CD4-positive, CD25-positive, alpha-beta regulatory T cell (primary cell): ENCODE data around the gene SRSF7. TPM values are rescaled to one million over a fixed set of nuclear protein-coding genes. Genes with fewer than 3 reads are reported as not detected.

Source experiments
- ATAC-seq, 2 donors: fragments of 150-1000 bp; cut with Tn5 transposase; one replicate each; pipeline ENCODE4 v1.10.0; 2021; ENCODE audit warnings: low read depth in 2 of 2, moderate number of reproducible peaks in 2 of 2, moderate library complexity in 1 of 2
- DNase-seq, 3 donors: peaks; one replicate each; pipeline versions ENCODE4 v3.0.0 to v3.0.0-alpha.2; 2012 to 2022; ENCODE audit warnings: mixed read lengths in 1 of 3
- H3K27ac ChIP-seq: one replicate; pipeline ENCODE4 v1.7.0; 2013; ENCODE audit warnings: mild to moderate bottlenecking, low read length; ENCODE audit not compliant: insufficient read depth, poor library complexity, severe bottlenecking
- H3K27me3 ChIP-seq: one replicate; pipeline ENCODE4 v1.7.0; 2013; ENCODE audit warnings: low read length; ENCODE audit not compliant: control insufficient read depth, insufficient read depth
- H3K36me3 ChIP-seq: one replicate; pipeline ENCODE4 v1.7.0; 2013; ENCODE audit warnings: mild to moderate bottlenecking, low read length, moderate library complexity; ENCODE audit not compliant: control insufficient read depth, insufficient read depth
- H3K4me1 ChIP-seq: 2 replicates; pipeline ENCODE4 v1.7.0; 2013; ENCODE audit warnings: mild to moderate bottlenecking, low read length; ENCODE audit not compliant: insufficient read depth, control insufficient read depth, poor library complexity, severe bottlenecking
- H3K4me3 ChIP-seq: one replicate; pipeline ENCODE4 v1.7.0; 2013; ENCODE audit warnings: low read depth, mild to moderate bottlenecking, low read length, moderate library complexity
- H3K9me3 ChIP-seq, 2 experiments: 1 replicate in 1 of 2; 2 replicates in 1 of 2; pipeline ENCODE4 v1.7.0; 2013; ENCODE audit warnings: low read length in 2 of 2, mild to moderate bottlenecking in 1 of 2, moderate library complexity in 1 of 2; ENCODE audit not compliant: control insufficient read depth in 2 of 2
- H3K27ac Mint-ChIP-seq, 3 donors: one replicate each; pipeline ENCODE4 v1.8.0; 2020 to 2022; ENCODE audit warnings: mild to moderate bottlenecking in 3 of 3, mixed read lengths in 3 of 3, moderate library complexity in 2 of 3
- H3K27me3 Mint-ChIP-seq: one replicate; pipeline ENCODE4 v1.8.0; 2022; ENCODE audit warnings: mild to moderate bottlenecking, mixed read lengths
- H3K36me3 Mint-ChIP-seq: one replicate; pipeline ENCODE4 v1.8.0; 2020; ENCODE audit warnings: mixed read lengths
- H3K4me1 Mint-ChIP-seq, 4 donors: one replicate each; pipeline ENCODE4 v1.8.0; 2020 to 2022; ENCODE audit warnings: mixed read lengths in 4 of 4, mild to moderate bottlenecking in 1 of 4
- H3K4me3 Mint-ChIP-seq, 4 donors: one replicate each; pipeline ENCODE4 v1.8.0; 2020 to 2022; ENCODE audit warnings: mild to moderate bottlenecking in 4 of 4, mixed read lengths in 4 of 4, moderate library complexity in 3 of 4
- H3K9me3 Mint-ChIP-seq, 7 donors: one replicate each; pipeline ENCODE4 v1.8.0; 2020 to 2022; ENCODE audit warnings: mixed read lengths in 7 of 7, mild to moderate bottlenecking in 3 of 7, moderate library complexity in 2 of 7
- polyA plus RNA-seq, 4 donors: library from polyadenylated mRNA; unstranded; fragments of 300-500 nt; fragmentation: Illumina TruSeq; gene quantifications; one replicate each; pipeline ENCODE4 v1.2.3, GENCODE V29; 2021
- total RNA-seq: library from RNA; stranded (reverse); gene quantifications from one replicate; pipeline ENCODE4 v1.2.3, GENCODE V29; 2022

Gene SRSF7
- total and polyA plus RNA-seq, 5 donors from 2014 or later = 186 to 584 (median 212) TPM

DNA sequence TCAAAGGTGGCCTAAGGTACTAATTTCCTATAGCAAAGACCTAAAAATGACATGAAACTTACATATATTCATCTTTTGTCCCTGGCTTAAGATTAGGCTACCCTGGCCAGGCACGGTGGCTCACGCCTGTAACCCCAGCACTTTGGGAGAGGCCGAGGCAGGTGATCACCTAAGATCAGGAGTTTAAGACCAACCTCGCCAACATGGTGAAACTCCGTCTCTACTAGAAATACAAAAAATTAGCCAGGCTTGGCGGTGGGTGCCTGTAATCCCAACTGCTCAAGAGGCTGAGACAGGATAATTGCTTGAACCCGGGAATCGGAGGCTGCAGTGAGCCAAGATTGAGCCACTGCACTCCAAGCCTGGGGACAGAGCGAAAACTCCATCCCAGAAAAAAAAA, 5.9 kb downstream of the SRSF7 start:
- H3K4me1 Mint-ChIP-seq = peaks cover 34 to 88% (median 68%) of the 10 kb centered on the region in 4 donors
- peaks cover 66% of the 10 kb centered on the region for H3K36me3 Mint-ChIP-seq
- no peaks in the 10 kb centered on the region for H3K9me3 Mint-ChIP-seq
- peak overlapping the region; percentile 43 to 99 (median 70) for H3K4me3 Mint-ChIP-seq
- H3K9me3 ChIP-seq = no peaks in the 10 kb centered on the region
- no peaks in the 10 kb centered on the region for H3K27me3 Mint-ChIP-seq
- DNase-seq = no peak
- H3K4me3 ChIP-seq = peak overlapping the region; percentile 94
- ATAC-seq = no peak
- H3K27me3 ChIP-seq = no peaks in the 10 kb centered on the region
- peak overlapping the region; percentile 30 for H3K27ac ChIP-seq
- H3K27ac Mint-ChIP-seq = peak overlapping the region in 1 of 3 donors; percentile 99
- peaks cover 80% of the 10 kb centered on the region for H3K36me3 ChIP-seq
- peaks cover 72% of the 10 kb centered on the region for H3K4me1 ChIP-seq

DNA sequence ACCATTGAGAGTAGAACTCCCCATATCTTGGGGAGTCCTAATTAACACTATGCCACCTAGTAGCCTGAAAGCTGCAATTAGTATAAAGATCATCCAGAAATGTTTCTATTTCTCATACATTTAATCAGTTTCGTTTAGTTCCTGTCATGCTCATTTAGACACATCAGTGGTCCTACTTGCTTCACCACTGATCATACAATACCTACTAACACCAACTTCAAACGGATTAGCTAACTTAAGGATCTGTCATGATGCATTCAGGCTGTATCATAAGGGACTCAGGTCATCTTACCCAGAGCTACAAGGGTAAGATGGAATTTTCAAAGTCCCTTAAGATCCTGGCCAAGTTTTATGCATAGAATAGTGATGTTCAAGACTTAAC, 6.8 kb downstream of the SRSF7 start:
- Histone ChIP-seq H3K4me3 (peak overlapping the region; percentile 94), H3K4me1 (peaks cover 63% of the 10 kb centered on the region), H3K27ac (peak overlapping the region; percentile 30), H3K36me3 (peaks cover 76% of the 10 kb centered on the region), H3K9me3 (no peaks in the 10 kb centered on the region), H3K27me3 (no peaks in the 10 kb centered on the region)
- H3K4me1 Mint-ChIP-seq = peaks cover 28 to 90% (median 66%) of the 10 kb centered on the region in 4 donors
- peak; percentile 7 to 13 for ATAC-seq
- peaks cover 58% of the 10 kb centered on the region for H3K36me3 Mint-ChIP-seq
- H3K27ac Mint-ChIP-seq = peak overlapping the region in 1 of 3 donors; percentile 8
- H3K9me3 Mint-ChIP-seq = no peaks in the 10 kb centered on the region
- no peak for DNase-seq
- H3K27me3 Mint-ChIP-seq = no peaks in the 10 kb centered on the region
- peak overlapping the region in 3 of 4 donors; percentile 0 to 47 (median 19) for H3K4me3 Mint-ChIP-seq

DNA sequence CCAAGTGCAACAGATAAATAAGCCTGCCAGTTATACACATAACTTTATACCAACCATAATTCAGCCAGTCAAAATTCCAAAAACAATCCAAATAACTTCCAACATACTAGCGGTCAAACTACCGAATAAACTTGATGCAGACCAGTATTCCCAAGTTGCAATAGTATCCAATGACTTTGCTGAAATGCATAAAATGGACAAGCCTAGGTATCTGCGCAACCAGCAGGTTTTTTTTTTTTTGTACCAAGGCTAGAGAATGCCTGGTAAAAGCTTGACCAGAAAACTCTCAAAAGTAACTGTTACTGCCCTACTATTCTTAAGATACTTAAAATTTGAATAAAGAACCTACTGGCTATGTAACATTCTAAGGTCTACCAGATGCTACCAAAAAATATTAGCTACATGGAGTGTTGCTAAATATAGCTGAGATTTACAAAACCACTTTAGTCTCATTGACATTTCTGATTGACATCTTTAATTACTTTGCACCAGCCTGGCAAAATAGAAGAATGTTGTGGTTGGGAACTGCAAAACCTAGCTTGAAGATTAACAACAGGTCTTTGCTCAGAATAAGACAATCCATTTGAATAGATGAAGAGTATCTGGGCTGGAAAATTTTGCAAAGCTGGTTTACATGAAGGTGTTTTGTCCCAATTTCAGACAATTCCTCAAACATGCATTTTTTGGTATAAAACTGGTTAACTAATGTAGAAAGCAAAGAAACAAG, 7.3 kb downstream of the SRSF7 start:
- no peaks in the 10 kb centered on the region for H3K9me3 Mint-ChIP-seq
- H3K27me3 Mint-ChIP-seq = no peaks in the 10 kb centered on the region
- ATAC-seq (no peak), DNase-seq (no peak)
- Histone ChIP-seq H3K27ac (peak overlapping the region; percentile 39), H3K27me3 (no peaks in the 10 kb centered on the region), H3K4me1 (peaks cover 58% of the 10 kb centered on the region), H3K9me3 (no peaks in the 10 kb centered on the region), H3K36me3 (peaks cover 70% of the 10 kb centered on the region), H3K4me3 (peak overlapping the region; percentile 94)
- no peak overlapping the region for H3K27ac Mint-ChIP-seq
- peak overlapping the region in 3 of 4 donors; percentile 0 to 33 (median 4) for H3K4me3 Mint-ChIP-seq
- peaks cover 27 to 91% (median 65%) of the 10 kb centered on the region in 4 donors for H3K4me1 Mint-ChIP-seq
- H3K36me3 Mint-ChIP-seq = peaks cover 56% of the 10 kb centered on the region

DNA sequence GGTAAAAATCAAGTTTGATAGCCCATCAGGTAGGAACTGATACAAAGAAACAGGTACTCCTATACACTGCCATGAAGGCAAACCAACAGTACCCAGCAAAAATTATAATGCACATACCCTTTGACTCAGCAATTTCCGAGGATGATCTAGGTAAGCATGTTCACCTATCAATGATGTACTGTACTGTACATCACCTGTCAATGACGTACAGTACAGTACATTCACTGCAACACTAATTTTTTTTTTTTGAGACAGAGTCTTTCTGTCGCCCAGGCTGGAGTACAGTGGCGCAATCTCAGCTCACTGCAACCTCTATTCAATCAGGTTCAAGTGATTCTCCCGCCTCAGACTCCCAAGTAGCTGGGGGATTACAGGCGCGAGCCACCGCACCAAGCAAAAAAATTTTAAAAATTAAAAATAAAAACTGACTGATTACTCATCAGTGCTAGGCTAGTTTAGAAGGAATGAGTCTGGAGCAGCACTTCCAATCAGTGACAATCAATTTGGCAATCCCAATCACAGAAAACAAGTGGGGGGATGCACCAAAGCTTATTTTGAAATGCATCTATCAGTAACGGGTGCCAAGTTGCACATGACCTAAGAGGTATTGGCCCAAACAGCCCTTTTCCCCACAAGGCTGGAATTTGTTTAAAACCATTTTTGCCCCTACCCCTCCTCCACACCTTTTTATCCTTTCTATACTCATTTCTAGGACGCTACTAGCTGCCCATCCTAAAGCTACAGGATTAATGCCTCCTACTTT, 8.2 kb downstream of the SRSF7 start:
- H3K27ac Mint-ChIP-seq = peak overlapping the region in 1 of 3 donors; percentile 45
- Histone ChIP-seq H3K27ac (peak overlapping the region; percentile 39), H3K36me3 (peaks cover 62% of the 10 kb centered on the region), H3K27me3 (no peaks in the 10 kb centered on the region), H3K4me3 (no peak overlapping the region), H3K4me1 (peaks cover 49% of the 10 kb centered on the region), H3K9me3 (no peaks in the 10 kb centered on the region)
- H3K4me1 Mint-ChIP-seq = peaks cover 31 to 88% (median 57%) of the 10 kb centered on the region in 4 donors
- ATAC-seq (peak; percentile 6 to 19), DNase-seq (no peak)
- peaks cover 49% of the 10 kb centered on the region for H3K36me3 Mint-ChIP-seq
- no peaks in the 10 kb centered on the region for H3K27me3 Mint-ChIP-seq
- no peaks in the 10 kb centered on the region for H3K9me3 Mint-ChIP-seq
- peak overlapping the region in 1 of 4 donors; percentile 0 for H3K4me3 Mint-ChIP-seq

DNA sequence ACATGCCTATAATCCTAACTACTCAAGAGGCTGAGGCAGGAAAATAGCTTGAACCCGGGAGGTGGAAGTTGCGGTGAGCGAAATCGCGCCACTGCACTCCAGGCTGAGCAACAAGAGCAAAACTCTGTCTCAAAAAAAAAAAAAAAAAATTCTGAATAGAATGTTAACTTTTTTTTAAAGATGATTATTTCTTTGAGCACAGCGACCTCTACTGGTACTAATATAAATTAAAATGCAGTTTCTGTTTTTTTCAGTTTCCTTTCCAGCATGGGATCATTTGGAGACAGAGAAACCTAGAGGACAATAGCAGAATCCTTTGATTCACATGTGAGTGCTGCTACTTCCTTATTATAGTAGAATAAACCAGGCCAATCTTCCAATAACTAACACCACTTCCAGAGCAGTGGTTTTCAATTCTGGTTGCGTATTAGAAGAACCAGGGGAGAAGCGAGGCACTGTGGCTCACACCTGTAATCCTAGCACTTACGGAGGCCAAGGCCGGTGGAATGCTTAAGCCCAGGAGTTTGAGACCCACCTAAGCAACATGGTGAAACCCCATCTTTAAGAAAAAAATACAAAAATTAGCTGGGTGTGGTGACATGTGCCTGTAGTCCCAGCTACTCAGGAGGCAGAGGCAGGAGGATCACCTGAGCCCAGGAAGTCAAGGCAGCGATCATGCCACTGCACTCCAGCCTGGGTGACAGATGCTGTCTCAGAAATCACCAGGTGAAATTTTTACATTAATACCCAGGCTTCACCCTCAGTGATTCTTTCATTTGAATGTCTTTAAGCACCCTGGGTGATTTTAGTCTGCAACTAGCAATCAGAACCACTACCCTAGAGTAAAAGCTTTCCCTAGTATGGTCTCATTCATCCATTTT, 10.1 kb downstream of the SRSF7 start:
- peak overlapping the region; percentile 51 to 64 (median 58) for H3K27ac Mint-ChIP-seq
- peak overlapping the region in 3 of 4 donors; percentile 13 to 24 (median 19) for H3K4me3 Mint-ChIP-seq
- Histone ChIP-seq H3K27me3 (no peaks in the 10 kb centered on the region), H3K9me3 (no peaks in the 10 kb centered on the region), H3K36me3 (peaks cover 49% of the 10 kb centered on the region), H3K4me1 (peaks cover 30% of the 10 kb centered on the region), H3K27ac (peak overlapping the region; percentile 47), H3K4me3 (no peak overlapping the region)
- no peaks in the 10 kb centered on the region for H3K9me3 Mint-ChIP-seq
- H3K27me3 Mint-ChIP-seq = no peaks in the 10 kb centered on the region
- H3K4me1 Mint-ChIP-seq = peaks cover 16 to 71% (median 41%) of the 10 kb centered on the region in 4 donors
- DNase-seq = peak in 2 of 3 donors; percentile 54 to 69
- ATAC-seq = peak; percentile 6 to 43
- H3K36me3 Mint-ChIP-seq = peaks cover 35% of the 10 kb centered on the region

DNA sequence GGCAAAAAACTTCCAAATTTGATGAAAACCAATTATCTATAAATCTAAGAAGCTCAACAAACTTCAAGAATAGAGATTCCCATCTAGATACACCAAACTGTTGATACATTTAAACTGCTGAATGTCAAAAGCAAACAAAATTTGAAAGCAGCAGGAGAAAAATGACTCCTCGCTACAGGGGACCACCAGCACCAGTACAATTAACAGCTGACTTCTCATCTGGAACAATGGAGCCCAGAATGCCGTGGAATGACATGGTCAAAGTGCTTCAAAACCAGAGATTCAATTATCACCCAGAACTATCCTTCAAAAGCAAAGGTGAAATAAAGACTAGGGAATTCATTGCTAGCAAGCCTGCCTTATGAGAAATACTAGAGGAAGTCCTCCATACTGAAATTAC, 11.6 kb downstream of the SRSF7 start:
- Histone ChIP-seq H3K4me3 (no peak overlapping the region), H3K27me3 (no peaks in the 10 kb centered on the region), H3K27ac (no peak overlapping the region), H3K36me3 (peaks cover 41% of the 10 kb centered on the region), H3K4me1 (peaks cover 15% of the 10 kb centered on the region), H3K9me3 (no peaks in the 10 kb centered on the region)
- H3K27me3 Mint-ChIP-seq = no peaks in the 10 kb centered on the region
- no peak for DNase-seq
- peaks cover 11 to 56% (median 29%) of the 10 kb centered on the region in 4 donors for H3K4me1 Mint-ChIP-seq
- no peaks in the 10 kb centered on the region for H3K9me3 Mint-ChIP-seq
- H3K4me3 Mint-ChIP-seq = no peak overlapping the region
- H3K27ac Mint-ChIP-seq = peak overlapping the region in 1 of 3 donors; percentile 94
- peaks cover 27% of the 10 kb centered on the region for H3K36me3 Mint-ChIP-seq
- ATAC-seq = no peak

DNA sequence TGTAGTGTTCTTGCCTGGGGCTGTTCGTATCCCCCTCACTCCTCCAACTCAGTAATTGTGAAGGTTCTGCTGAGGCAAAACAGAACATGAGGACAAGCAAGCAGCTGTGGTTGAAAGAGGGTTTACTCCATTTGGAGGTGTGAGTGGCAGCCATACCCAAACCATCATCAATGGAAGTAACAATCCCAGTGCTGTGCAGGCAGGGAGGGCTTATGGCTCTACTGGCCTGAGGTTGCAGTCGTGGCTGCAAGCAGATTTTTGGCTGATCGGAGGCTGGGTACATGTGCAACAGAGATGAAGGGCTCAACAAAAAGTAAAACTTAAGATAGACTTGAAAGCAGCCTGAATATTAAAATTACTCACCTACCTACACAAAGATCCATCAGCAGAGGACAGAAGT, 13.2 kb downstream of the SRSF7 start:
- Histone ChIP-seq H3K4me1 (peaks cover 5% of the 10 kb centered on the region), H3K27ac (no peak overlapping the region), H3K27me3 (no peaks in the 10 kb centered on the region), H3K4me3 (no peak overlapping the region), H3K36me3 (peaks cover 41% of the 10 kb centered on the region), H3K9me3 (no peaks in the 10 kb centered on the region)
- no peak overlapping the region for H3K4me3 Mint-ChIP-seq
- H3K4me1 Mint-ChIP-seq = peaks cover 11 to 41% (median 21%) of the 10 kb centered on the region in 4 donors
- DNase-seq (no peak), ATAC-seq (no peak)
- H3K27me3 Mint-ChIP-seq = no peaks in the 10 kb centered on the region
- H3K9me3 Mint-ChIP-seq = no peaks in the 10 kb centered on the region
- H3K36me3 Mint-ChIP-seq = peaks cover 26% of the 10 kb centered on the region
- peak overlapping the region; percentile 33 to 82 (median 59) for H3K27ac Mint-ChIP-seq
